Measurements from ENCODE around the gene FEZ2. TPM values are rescaled to one million over a fixed set of nuclear protein-coding genes. Genes with fewer than 3 reads are reported as not detected.
A peak's percentile ranks its signal among the peaks of the same experiment; 100 is the strongest.

Gene FEZ2
- total and polyA plus RNA-seq, 9 of the 15 experiments (the other 6 are each of a cell fraction or from before 2014, with no cell fraction given): 9.9 to 35.5 (median 20.1) TPM

GRCh38 chr2:36561237-36561944 is 36.6 kb downstream of the FEZ2 start:
- Histone ChIP-seq H3K9ac (ENCODE audit: insufficient read depth in 1 of 2, low read depth in 2 of 2, low read length in 2 of 2) (no peak overlapping the region), H3K79me2 (ENCODE audit: control insufficient read depth, insufficient read depth, low read length) (no peaks in the 10 kb centered on the region)

More at GRCh38 chr2:36561237-36561944, 36.6 kb downstream of the FEZ2 start:
- ChIA-PET CTCF (ENCODE audit: low intra/inter-chr PET ratio) (no interaction called here), POLR2A (no interaction called here)
- DNase-seq (ENCODE audit: extremely low read depth in 1 of 4, low spot score in 3 of 4) (peak in 1 of 4 experiments; percentile 16), FAIRE-seq (peak; percentile 66), ATAC-seq (no peak)
- Histone ChIP-seq H3K4me1 (replicated peaks in 1 of 2; ENCODE audit: control insufficient read depth in 2 of 2, insufficient read depth in 2 of 2, low read length in 2 of 2) (no peaks in the 10 kb centered on the region), H2AFZ (ENCODE audit: low read depth, low read length) (no peak overlapping the region), H3K36me3 (ENCODE audit: control insufficient read depth, insufficient read depth, low read length) (peaks cover 11% of the 10 kb centered on the region; the same call in 2 of the 3 replicates), H3K9me3 (replicated peaks; ENCODE audit: control insufficient read depth, insufficient read depth, low read depth, low read length) (no peaks in the 10 kb centered on the region), H4K20me1 (replicated peaks; ENCODE audit: control insufficient read depth, insufficient read depth, low read length) (no peaks in the 10 kb centered on the region), H3K4me3 (no peak overlapping the region), H3K4me2 (ENCODE audit: insufficient read depth, low read length) (no peak overlapping the region), H3K9me1 (ENCODE audit: control insufficient read depth, insufficient read depth, low read length) (no peaks in the 10 kb centered on the region), H3K27ac (ENCODE audit: extremely low read depth, low read depth, low read length) (peak overlapping the region; percentile 26; the same call in 1 of the 3 replicates), H3K27me3 (ENCODE audit: control insufficient read depth in 2 of 2, insufficient read depth in 2 of 2, low read length in 2 of 2) (no peaks in the 10 kb centered on the region)
- in situ Hi-C loops (cut with MboI) (no loop called here), intact Hi-C loops (cut with micrococcal nuclease) (no loop called here)
- TF ChIP-seq FOSL1 (tag; conservative IDR thresholded peaks at IDR 0.05): peak; percentile 87
- TF ChIP-seq YY1 (IDR thresholded peaks at IDR 0.05; ENCODE audit: borderline replicate concordance in 1 of 3, control insufficient read depth in 1 of 3, extremely low read depth in 1 of 3, insufficient read depth in 3 of 3, insufficient read length in 1 of 3, insufficient replicate concordance in 2 of 3, low read depth in 1 of 3, low read length in 2 of 3): peak in 1 of 3 experiments; percentile 22
- TF ChIP-seq KDM4B (IDR thresholded peaks at IDR 0.05; ENCODE audit: borderline replicate concordance in 2 of 2, low read depth in 1 of 2): no peak
- peak; percentile 38; the same call in 1 of the 2 replicates for TF ChIP-seq ATF3 (IDR thresholded peaks at IDR 0.05)
- no peak for TF ChIP-seq ATF3 (CRISPR knock-in tag; conservative IDR thresholded peaks at IDR 0.05)
- no peak for TF ChIP-seq BRF2 (IDR thresholded peaks at IDR 0.05; ENCODE audit: borderline replicate concordance, insufficient read depth, insufficient read length)
- peak; percentile 34; the same call in 1 of the 2 replicates for TF ChIP-seq JUND (IDR thresholded peaks at IDR 0.05; ENCODE audit: borderline replicate concordance, low read depth, low read length)
- no peak for TF ChIP-seq JUND (tag; IDR thresholded peaks at IDR 0.05; ENCODE audit: borderline replicate concordance, low read depth, low read length)
- no TSS peak for BruUV-seq (replicated peaks)
- WGBS (ENCODE audit: insufficient coverage, low coverage, missing lambda C conversion rate): 47% methylated on average over 8 of the region's 8 CpGs

All from K562 (cell line).